MM.1S (cell line): ENCODE results near the gene MIB2.
"Not testable (repeated sequence)": the region's sequence is repeated elsewhere in the genome, so short reads cannot be mapped to it uniquely, and the experiment has no call there.

Experiments used
- CTCF ChIP-seq: fragments of 300-600 bp; sonication (generic); IDR thresholded peaks from 2 replicates; pipeline ENCODE4 v1.5.1; 2016; ENCODE audit warnings: antibody characterized with exemption, low read length, mixed read lengths
- EZH2 ChIP-seq: fragments of 300-600 bp; sonication (generic); optimal IDR thresholded peaks from 2 replicates; pipeline ENCODE3; 2017; ENCODE audit warnings: low read depth, mild to moderate bottlenecking, antibody characterized with exemption, low read length, mixed read lengths

- not testable (repeated sequence) for TF ChIP-seq CTCF, EZH2
These were observed 19.3 kb downstream of the MIB2 start for GRCh38 chr1:1634613-1635012.
